HUES64 (cell line): ENCODE measurements around the gene SLC6A6.
"Not testable (repeated sequence)": the region's sequence is repeated elsewhere in the genome, so short reads cannot be mapped to it uniquely, and the experiment has no call there.

ENCODE experiments used
- H3K27ac ChIP-seq: 2 replicates; pipeline ENCODE4 v1.7.0; 2013; ENCODE audit warnings: low read depth, low read length, inconsistent platforms
- H3K27me3 ChIP-seq: 2 replicates; pipeline ENCODE4 v1.6.1; 2013; ENCODE audit warnings: mild to moderate bottlenecking, low read length; ENCODE audit not compliant: insufficient read depth
- H3K36me3 ChIP-seq: 2 replicates; pipeline ENCODE4 v1.6.1; 2013; ENCODE audit warnings: mild to moderate bottlenecking, low read length; ENCODE audit not compliant: insufficient read depth
- H3K4me1 ChIP-seq: 2 replicates; pipeline ENCODE4 v1.6.1; 2013; ENCODE audit warnings: mild to moderate bottlenecking, low read length, moderate library complexity; ENCODE audit not compliant: insufficient read depth
- H3K4me3 ChIP-seq: 2 replicates; pipeline ENCODE4 v1.5.1; 2013; ENCODE audit warnings: mild to moderate bottlenecking, low read length, moderate library complexity
- H3K9ac ChIP-seq: 2 replicates; pipeline ENCODE4 v1.6.1; 2013; ENCODE audit warnings: mild to moderate bottlenecking, low read depth, low read length
- H3K9me3 ChIP-seq: 2 replicates; pipeline ENCODE4 v1.6.1; 2013; ENCODE audit warnings: low read depth, low read length; ENCODE audit not compliant: insufficient read depth
- WGBS: fragments of 150-250, 120-280 bp; methylation state at CpG from one replicate; pipeline ENCODE4 v1.1.7; 2013; ENCODE audit warnings: missing lambda C conversion rate; 5-methylcytosine and 5-hydroxymethylcytosine counted together

Gene SLC6A6

DNA sequence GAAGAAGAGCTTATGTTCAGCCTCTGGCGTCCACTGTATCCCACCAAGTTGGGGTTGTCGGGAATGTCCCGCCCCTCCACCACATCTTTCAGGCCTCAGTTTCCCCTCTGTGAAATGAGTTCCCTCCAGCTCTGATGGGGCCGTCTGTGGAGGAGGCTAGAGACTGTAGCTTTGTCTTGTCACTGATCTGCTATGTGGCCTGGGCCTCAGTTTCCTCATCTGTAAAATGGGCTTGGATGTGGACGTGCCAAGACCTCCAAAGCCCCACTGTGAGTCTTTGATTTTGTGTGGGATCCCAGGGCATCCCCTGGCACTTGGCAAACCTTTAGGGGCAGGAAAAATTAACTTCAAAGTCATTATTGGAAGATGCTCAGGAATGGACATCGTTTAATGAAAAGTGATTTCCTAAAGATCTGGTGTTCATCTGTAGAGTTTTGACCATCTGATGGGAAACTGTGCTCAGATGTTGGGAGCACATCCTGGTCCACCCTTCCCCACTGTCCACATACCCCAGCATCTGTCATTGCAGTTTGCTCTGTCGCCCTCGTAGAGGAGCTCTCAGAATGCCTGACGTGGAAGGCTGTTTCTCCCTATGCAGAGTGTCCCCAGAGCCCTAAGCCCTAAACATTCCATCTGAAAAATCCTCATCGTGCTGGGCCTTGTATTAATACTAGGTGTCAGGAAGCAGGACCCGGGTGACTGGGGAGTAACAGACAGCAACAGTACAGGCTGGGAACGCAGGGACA is 28.5 kb downstream of the SLC6A6 start:
- H3K27ac ChIP-seq, result no peak overlapping the region
- H3K4me1 ChIP-seq, result peaks cover 23% of the 10 kb centered on the region; the same call in 1 of the 2 replicates

DNA sequence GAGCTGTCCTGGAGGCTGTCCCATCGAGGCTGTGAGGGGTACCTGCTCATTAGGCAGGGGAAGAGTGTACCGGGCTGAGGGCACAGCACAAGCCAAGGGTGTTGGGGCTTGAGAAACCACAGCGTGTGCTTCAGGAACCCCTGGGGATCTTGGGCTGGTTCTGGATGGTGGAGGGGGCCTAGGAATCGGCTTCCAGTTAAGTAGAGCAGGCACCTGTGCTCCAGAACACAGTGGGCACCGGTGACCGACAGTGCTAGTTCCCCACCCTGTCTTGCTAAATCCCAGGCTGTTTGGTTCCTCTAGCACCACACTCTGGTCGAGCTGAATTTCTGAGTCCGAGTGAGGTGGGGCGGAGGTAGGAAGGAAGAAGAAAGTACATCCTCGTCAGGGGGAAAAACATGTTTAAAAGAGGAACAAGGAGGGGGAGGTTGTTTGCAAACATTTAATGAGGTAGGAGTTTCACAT is 29.1 kb downstream of the SLC6A6 start:
- Histone ChIP-seq H3K4me3 (no peak overlapping the region), H3K36me3 (no peaks in the 10 kb centered on the region; the same call in 1 of the 2 replicates), H3K27me3 (no peaks in the 10 kb centered on the region), H3K9ac (no peak overlapping the region), H3K4me1 (peaks cover 20% of the 10 kb centered on the region; the same call in 1 of the 2 replicates), H3K9me3 (no peaks in the 10 kb centered on the region), H3K27ac (no peak overlapping the region)
- WGBS, result 55% methylated on average over 10 of the region's 10 CpGs

More for the DNA sequence above, 28.5 kb downstream of the SLC6A6 start:
- Histone ChIP-seq H3K9ac (no peak overlapping the region), H3K9me3 (no peaks in the 10 kb centered on the region), H3K36me3 (no peaks in the 10 kb centered on the region; the same call in 1 of the 2 replicates), H3K4me3 (no peak overlapping the region), H3K27me3 (no peaks in the 10 kb centered on the region)
- WGBS, result 78% methylated on average over 12 of the region's 12 CpGs

DNA sequence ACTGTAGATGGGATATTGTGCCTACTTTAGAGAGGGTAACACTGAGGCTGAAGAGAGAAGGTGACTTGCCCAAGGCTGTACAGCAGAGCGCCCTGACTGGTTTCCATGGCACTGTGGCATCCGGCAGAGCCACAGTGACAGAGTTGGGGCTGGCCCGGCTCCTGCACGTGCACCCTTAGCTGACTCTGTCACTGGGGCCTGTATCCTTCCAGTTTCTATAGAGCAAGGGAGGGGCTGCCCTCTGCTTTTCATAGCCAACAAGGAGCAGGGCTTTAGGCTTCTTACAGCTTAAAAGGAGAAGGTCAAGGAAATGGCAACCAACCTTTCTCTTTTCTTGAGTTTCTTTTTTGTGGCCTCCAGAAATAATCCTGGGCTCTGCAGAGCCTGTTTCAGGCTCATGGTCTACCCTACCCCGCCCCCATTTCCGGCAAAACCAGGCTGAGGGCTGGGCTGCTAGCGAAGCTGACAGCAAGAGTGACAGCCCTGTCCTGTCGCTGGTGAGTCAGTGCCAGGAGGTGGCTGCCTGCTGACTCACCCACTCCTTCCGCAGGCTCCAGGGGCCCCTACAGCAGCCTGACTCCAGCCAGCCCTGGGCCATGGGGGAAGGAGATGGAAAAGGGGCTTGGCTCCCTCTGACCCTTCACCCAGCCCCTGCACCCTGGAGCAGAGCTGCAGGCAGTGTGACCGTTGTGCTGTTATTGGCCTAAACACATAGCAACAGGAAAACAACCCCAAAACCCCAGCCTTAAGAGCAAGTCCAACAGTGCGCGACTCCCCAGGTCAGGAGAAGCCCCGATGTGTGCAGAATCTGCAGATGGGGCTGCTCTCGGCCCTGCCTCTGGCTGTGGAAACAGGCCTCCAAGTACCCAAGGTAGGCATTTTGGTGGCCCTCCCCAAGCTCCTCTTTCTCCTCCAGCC is 29.8 kb downstream of the SLC6A6 start:
- H3K9me3 ChIP-seq, result no peaks in the 10 kb centered on the region
- peak overlapping the region; percentile 12; the same call in 1 of the 2 replicates for H3K27ac ChIP-seq
- H3K4me1 ChIP-seq, result peaks cover 20% of the 10 kb centered on the region; the same call in 1 of the 2 replicates
- no peak overlapping the region for H3K9ac ChIP-seq
- H3K4me3 ChIP-seq, result no peak overlapping the region
- WGBS, result 51% methylated on average over 14 of the region's 14 CpGs
- no peaks in the 10 kb centered on the region for H3K27me3 ChIP-seq
- H3K36me3 ChIP-seq, result no peaks in the 10 kb centered on the region; the same call in 1 of the 2 replicates

DNA sequence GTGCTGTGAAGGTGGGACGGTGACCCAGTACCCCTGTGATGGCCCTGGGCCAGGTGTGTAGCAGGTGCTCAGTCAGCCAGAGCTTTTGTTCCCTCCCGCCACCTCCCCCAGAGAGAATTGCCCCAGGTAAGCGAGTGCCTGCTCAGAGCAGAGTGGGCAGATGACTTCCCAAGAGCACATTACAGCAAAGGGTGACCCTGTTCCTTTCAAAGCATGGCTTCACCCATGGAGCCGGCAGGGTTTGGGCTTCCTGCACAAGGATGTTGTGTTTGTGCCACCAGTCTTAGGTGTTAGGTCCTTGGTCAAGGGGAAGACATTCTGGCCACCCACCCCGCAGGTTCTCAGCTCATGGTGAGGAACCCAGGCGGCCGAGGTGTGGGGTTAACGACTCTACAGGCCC is 30.7 kb downstream of the SLC6A6 start:
- Histone ChIP-seq H3K9me3 (no peaks in the 10 kb centered on the region), H3K4me1 (peaks cover 20% of the 10 kb centered on the region; the same call in 1 of the 2 replicates), H3K36me3 (no peaks in the 10 kb centered on the region), H3K4me3 (no peak overlapping the region), H3K27me3 (no peaks in the 10 kb centered on the region), H3K9ac (no peak overlapping the region), H3K27ac (no peak overlapping the region)
- WGBS, result 94% methylated on average over 8 of the region's 8 CpGs

DNA sequence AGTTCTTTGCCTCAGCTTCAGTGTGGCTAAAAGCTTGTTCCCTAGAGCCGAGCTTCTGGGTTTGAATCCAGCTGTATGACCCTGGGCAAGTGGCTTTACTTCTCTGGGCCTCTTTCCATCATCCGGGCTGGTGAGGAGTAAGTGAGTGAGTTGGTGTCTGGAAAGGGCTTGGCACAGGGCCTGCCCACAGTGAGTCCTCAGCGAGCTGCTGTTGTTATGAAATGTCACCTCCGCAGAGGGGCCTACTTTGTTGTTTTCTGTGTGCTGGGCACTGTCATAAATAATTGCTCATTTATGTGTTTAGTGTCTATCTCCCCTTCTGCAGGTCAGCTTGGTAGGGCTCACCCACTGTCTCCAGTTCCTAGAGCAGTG is 31.7 kb downstream of the SLC6A6 start:
- Histone ChIP-seq H3K27me3 (no peaks in the 10 kb centered on the region), H3K9me3 (no peaks in the 10 kb centered on the region), H3K27ac (0 out of 2 replicates have a peak overlapping the region, but pooled peaks have one; percentile 10), H3K36me3 (no peaks in the 10 kb centered on the region), H3K4me1 (peaks cover 20% of the 10 kb centered on the region; the same call in 1 of the 2 replicates), H3K9ac (no peak overlapping the region), H3K4me3 (no peak overlapping the region)
- 93% methylated on average over 4 of the region's 4 CpGs for WGBS

DNA sequence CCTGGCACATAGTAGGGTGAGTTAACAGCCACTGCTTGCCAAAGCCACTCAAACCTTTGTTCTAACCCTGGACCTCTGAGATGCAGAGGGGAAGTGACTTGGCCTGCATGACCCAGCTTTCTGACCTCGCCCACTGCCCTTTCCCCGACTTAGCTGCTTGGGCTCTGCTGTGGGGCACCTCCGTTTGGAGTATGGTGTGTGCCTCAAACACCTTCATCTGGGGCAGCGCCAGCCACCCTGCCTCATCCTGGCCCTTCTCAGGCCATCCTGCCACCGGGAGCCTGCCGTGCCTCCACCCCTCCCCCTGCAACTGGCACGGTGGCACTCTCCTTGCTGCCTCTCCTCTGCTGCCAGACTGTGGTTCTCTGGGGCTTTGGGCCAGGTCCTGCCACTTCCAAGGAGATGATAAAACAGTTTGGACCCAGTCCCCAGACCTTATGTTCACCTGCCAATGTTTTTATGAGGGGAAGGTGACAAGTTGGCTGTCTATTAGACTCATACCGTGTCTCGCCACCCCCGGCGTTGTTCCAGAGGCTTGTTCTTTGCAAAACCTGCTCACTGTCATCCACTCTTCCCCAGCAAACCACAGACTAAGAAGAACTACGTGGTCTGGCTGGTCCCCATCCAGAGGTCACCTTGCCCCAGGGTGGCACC is 32.2 kb downstream of the SLC6A6 start:
- Histone ChIP-seq H3K27me3 (no peaks in the 10 kb centered on the region), H3K36me3 (no peaks in the 10 kb centered on the region), H3K4me1 (peaks cover 20% of the 10 kb centered on the region; the same call in 1 of the 2 replicates), H3K9me3 (no peaks in the 10 kb centered on the region), H3K4me3 (no peak overlapping the region), H3K27ac (no peak overlapping the region), H3K9ac (no peak overlapping the region)
- 95% methylated on average over 12 of the region's 12 CpGs for WGBS

DNA sequence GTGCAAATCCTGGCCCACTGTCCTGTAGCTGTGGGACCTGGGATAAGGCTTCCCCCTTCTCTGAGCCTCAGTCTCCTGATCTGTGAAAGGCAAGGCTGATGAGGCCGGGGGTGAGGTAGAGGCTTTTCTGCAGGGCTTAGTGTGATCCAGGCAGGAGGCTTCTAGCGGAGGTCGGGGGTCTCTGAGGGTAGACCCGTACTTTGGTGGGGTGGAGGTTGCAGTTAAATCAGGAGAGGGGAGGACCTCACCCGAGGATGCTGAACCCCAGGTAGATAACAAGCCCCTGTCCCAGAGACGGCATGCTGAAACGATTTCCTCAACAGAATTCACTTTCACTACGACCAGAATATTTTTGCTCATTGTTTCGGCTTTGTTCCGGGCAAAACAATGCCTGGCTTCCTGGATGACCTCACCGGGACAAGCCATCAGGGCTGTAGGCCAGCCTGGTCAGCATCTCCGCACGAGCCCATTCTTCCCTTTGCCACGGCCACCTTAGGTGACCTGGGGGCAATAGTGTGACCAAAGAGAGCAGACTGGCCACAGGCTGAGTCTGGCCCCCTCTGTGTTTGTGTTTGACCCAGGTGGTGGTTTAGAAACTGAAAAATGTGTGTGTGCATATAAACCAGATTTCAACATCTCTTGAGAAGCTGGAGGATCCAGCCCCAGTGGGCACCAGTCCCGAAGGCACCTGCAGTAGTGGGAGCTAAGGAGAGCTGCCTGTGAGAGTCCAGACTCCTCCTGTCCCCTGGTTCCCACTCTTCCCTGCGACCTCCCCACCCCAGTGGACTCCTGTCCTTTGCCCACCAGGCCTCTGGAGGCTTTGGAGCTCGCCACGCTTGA is 33.0 kb downstream of the SLC6A6 start:
- Histone ChIP-seq H3K4me3 (no peak overlapping the region), H3K27me3 (no peaks in the 10 kb centered on the region), H3K36me3 (no peaks in the 10 kb centered on the region), H3K9ac (no peak overlapping the region), H3K4me1 (peaks cover 24% of the 10 kb centered on the region; the same call in 1 of the 2 replicates), H3K9me3 (no peaks in the 10 kb centered on the region), H3K27ac (no peak overlapping the region)
- WGBS, result 85% methylated on average over 18 of the region's 18 CpGs

DNA sequence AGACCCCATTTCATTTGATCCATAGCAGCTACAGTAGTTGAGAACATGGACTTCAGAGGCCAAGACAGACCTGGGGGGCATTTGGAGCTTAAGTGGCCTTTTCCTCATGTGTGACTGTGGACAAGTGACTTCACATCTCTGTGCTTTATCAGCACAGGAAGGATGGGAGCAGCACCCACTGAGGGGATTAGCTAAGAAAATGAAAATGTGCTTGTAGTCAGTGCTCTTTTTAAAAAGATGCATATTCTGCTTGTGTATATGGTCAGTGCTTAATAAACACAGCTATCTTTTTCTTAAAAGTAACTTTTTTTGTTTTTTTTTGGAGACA is 34.5 kb downstream of the SLC6A6 start:
- Histone ChIP-seq H3K27ac (no peak overlapping the region), H3K4me1 (peaks cover 16% of the 10 kb centered on the region; the same call in 1 of the 2 replicates), H3K9ac (no peak overlapping the region), H3K9me3 (no peaks in the 10 kb centered on the region), H3K4me3 (no peak overlapping the region), H3K36me3 (no peaks in the 10 kb centered on the region), H3K27me3 (no peaks in the 10 kb centered on the region)

DNA sequence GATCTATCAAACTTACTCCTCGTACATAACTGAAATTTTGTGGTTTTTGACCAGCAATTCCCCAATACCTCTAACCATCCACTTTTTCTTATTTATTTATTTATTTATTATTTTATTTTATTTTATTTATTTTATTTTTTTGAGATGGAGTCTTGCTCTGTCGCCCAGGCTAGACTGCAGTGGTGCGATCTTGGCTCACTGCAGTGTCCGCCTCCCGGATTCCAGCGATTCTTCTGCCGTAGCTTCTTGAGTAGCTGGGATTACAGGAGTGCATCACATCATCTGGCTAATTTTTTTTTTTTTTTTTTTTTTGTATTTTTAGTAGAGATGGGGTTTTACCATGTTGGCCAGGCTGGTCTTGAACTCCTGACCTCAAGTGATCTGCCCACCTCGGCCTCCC is 35.3 kb downstream of the SLC6A6 start:
- not testable (repeated sequence) for H3K36me3 ChIP-seq, H3K27me3 ChIP-seq, H3K27ac ChIP-seq, H3K4me3 ChIP-seq, H3K9ac ChIP-seq, H3K9me3 ChIP-seq
- H3K4me1 ChIP-seq, result peaks cover 10% of the 10 kb centered on the region; the same call in 1 of the 2 replicates
- WGBS, result 90% methylated on average over 8 of the region's 8 CpGs

DNA sequence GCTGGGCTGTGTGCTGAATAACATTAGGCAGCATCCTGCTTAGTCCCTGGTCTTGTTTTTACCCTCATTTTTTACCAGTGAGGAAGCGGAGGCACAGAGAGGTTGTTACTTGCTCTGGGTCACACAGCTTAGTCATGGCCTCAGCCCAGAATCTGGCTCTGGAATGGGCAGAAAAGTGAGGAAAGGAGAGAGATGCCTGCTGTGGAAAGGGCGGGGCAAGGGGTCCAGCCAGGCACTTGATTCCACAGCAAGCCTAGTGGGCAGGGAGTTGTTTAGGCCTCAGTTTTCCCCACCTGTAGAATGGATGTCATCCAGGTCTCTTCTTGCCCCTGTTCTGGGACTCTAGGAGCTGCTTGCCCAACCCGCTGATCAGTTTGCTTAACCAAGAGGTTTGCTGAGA is 35.9 kb downstream of the SLC6A6 start:
- Histone ChIP-seq H3K4me1 (peaks cover 10% of the 10 kb centered on the region; the same call in 1 of the 2 replicates), H3K27me3 (no peaks in the 10 kb centered on the region), H3K9ac (no peak overlapping the region), H3K27ac (no peak overlapping the region), H3K9me3 (no peaks in the 10 kb centered on the region), H3K36me3 (peaks cover under 1% of the 10 kb centered on the region; the same call in 1 of the 2 replicates), H3K4me3 (no peak overlapping the region)
- WGBS, result 95% methylated on average over 3 of the region's 3 CpGs
